SK-N-MC (cell line): ENCODE data around the gene C1QTNF9.

ENCODE experiments used
- EZH2 ChIP-seq: fragments of 200-600 bp; sonication (generic); IDR thresholded peaks from one replicate; pipeline ENCODE4 v1.6.1; 2017; ENCODE audit warnings: antibody characterized with exemption
- FOXP2 ChIP-seq: optimal IDR thresholded peaks from 2 replicates; pipeline ENCODE3; 2011; ENCODE audit warnings: mild to moderate bottlenecking, moderate library complexity; ENCODE audit not compliant: insufficient read depth; ENCODE audit errors: extremely low read length, control extremely low read depth
- POLR2AphosphoS5 ChIP-seq: IDR thresholded peaks from 2 replicates; pipeline ENCODE4 v1.6.1; 2012; ENCODE audit warnings: mild to moderate bottlenecking, low read depth, low read length, borderline replicate concordance

GRCh38 chr13:24360106-24360505 is 50.7 kb downstream of the C1QTNF9 start:
- TF ChIP-seq POLR2AphosphoS5 (no peak), EZH2 (no peak), FOXP2 (no peak)
